ENCODE measurements around the gene BTG4. TPM values are rescaled to one million over a fixed set of nuclear protein-coding genes. Genes with fewer than 3 reads are reported as not detected.
A peak's percentile ranks its signal among the peaks of the same experiment; 100 is the strongest.

Gene BTG4
- total and polyA plus RNA-seq, 7 donors: not detected

- TF ChIP-seq POLR2AphosphoS5 (IDR thresholded peaks at IDR 0.05): no peak
- no peak for TF ChIP-seq POLR2A (IDR thresholded peaks at IDR 0.05)
- TF ChIP-seq EP300 (IDR thresholded peaks at IDR 0.05): no peak
- TF ChIP-seq CTCF (IDR thresholded peaks at IDR 0.05): no peak
- no peaks in the 10 kb centered on the region for H3K9me3 ChIP-seq
Observed at GRCh38 chr11:111514216-111515031, 2.2 kb upstream of the BTG4 start, which contains the start of gene HOATZ. TSS of gene HOATZ (plus strand) at chr11:111514778. CDS start at chr11:111514785, 7 bp downstream.

GRCh38 chr11:111513240-111513605 is 1.0 kb upstream of the BTG4 start:
- 17 to 35% methylated on average over 6 of the region's 6 CpGs for WGBS, 2 donors
- DNase-seq: no peak
- Histone ChIP-seq H3K4me1 (peaks cover 0 to 17% (median 13%) of the 10 kb centered on the region in 4 donors), H3K9me3 (no peaks in the 10 kb centered on the region), H3K4me3 (peak overlapping the region in 1 of 4 donors; percentile 54), H3K27ac (no peak overlapping the region), H3K27me3 (peaks cover 6 to 50% (median 20%) of the 10 kb centered on the region in 3 donors), H3K36me3 (no peaks in the 10 kb centered on the region)
- no peak for TF ChIP-seq EP300 (IDR thresholded peaks at IDR 0.05)
- TF ChIP-seq POLR2AphosphoS5 (IDR thresholded peaks at IDR 0.05): no peak
- intact Hi-C loops (cut with DNase I): no loop called here

More at GRCh38 chr11:111514216-111515031, 2.2 kb upstream of the BTG4 start, which contains the start of gene HOATZ:
- Histone ChIP-seq H3K4me1 (peaks cover 0 to 17% (median 13%) of the 10 kb centered on the region in 4 donors), H3K4me3 (no peak within 1 kb of the TSS), H3K27ac (no peak within 1 kb of the TSS), H3K27me3 (peaks cover 6 to 50% (median 20%) of the 10 kb centered on the region in 3 donors), H3K36me3 (no peaks in the 10 kb centered on the region)
- 19 to 21% methylated on average over 39 of the region's 39 CpGs for WGBS, 2 donors
- intact Hi-C loops (cut with DNase I): no loop called here
- no peak for DNase-seq

GRCh38 chr11:111510311-111510710 is 1.9 kb downstream of the BTG4 start:
- DNase-seq: no peak
- TF ChIP-seq POLR2AphosphoS5 (IDR thresholded peaks at IDR 0.05) (no peak), POLR2A (IDR thresholded peaks at IDR 0.05) (no peak), CTCF (IDR thresholded peaks at IDR 0.05) (no peak), EP300 (IDR thresholded peaks at IDR 0.05) (no peak)
- Histone ChIP-seq H3K27me3 (peaks cover 6 to 50% (median 20%) of the 10 kb centered on the region in 3 donors), H3K4me3 (no peak overlapping the region), H3K27ac (no peak overlapping the region), H3K4me1 (peaks cover 0 to 17% (median 13%) of the 10 kb centered on the region in 4 donors), H3K36me3 (no peaks in the 10 kb centered on the region), H3K9me3 (no peaks in the 10 kb centered on the region)
- intact Hi-C loops (cut with DNase I): no loop called here
- WGBS, 2 donors: 94 to 97% methylated on average over 1 of the region's 1 CpG

- intact Hi-C loops (cut with DNase I): no loop called here
- H3K27ac ChIP-seq: no peak overlapping the region
- WGBS, 2 donors: 30 to 64% methylated on average over 1 of the region's 1 CpG
Observed at GRCh38 chr11:111502611-111503010, 9.6 kb downstream of the BTG4 start.

More at GRCh38 chr11:111502611-111503010, 9.6 kb downstream of the BTG4 start:
- no peak for DNase-seq
- Histone ChIP-seq H3K36me3 (no peaks in the 10 kb centered on the region), H3K4me1 (no peaks in the 10 kb centered on the region), H3K4me3 (no peak overlapping the region), H3K27me3 (no peaks in the 10 kb centered on the region), H3K9me3 (no peaks in the 10 kb centered on the region)
- TF ChIP-seq POLR2A (IDR thresholded peaks at IDR 0.05) (no peak), POLR2AphosphoS5 (IDR thresholded peaks at IDR 0.05) (no peak), CTCF (IDR thresholded peaks at IDR 0.05) (no peak), EP300 (IDR thresholded peaks at IDR 0.05) (no peak)

Measured in sigmoid colon (tissue), 7 donors.